NB4 (cell line): Measurements from ENCODE around the gene SEC23B.

ENCODE experiments used
- DNase-seq: peaks from one replicate; pipeline ENCODE4 v3.0.0; 2010; ENCODE audit warnings: low read depth
- H3K4me3 ChIP-seq: one replicate; pipeline ENCODE4 v1.5.1; 2011; ENCODE audit warnings: mild to moderate bottlenecking, low read depth, low read length, moderate library complexity
- MAX ChIP-seq: IDR thresholded peaks from 2 replicates; pipeline ENCODE4 v1.6.1; 2011; ENCODE audit warnings: low read depth, low read length
- MYC ChIP-seq: IDR thresholded peaks from 2 replicates; pipeline ENCODE4 v1.6.1; 2011; ENCODE audit warnings: low read depth, low read length
- POLR2A ChIP-seq: IDR thresholded peaks from 2 replicates; pipeline ENCODE4 v1.6.1; 2011; ENCODE audit warnings: mild to moderate bottlenecking; ENCODE audit not compliant: insufficient read length; ENCODE audit errors: extremely low read depth
- TF ChIP-seq, protein P1 (sequence below): IDR thresholded peaks from one replicate; pipeline ENCODE4 v1.5.1; 2012; ENCODE audit warnings: low read depth, low read length

The SEC23B gene

GRCh38 chr20:18529041-18529440 is 21.3 kb downstream of the SEC23B start:
- no peak overlapping the region for H3K4me3 ChIP-seq
- TF ChIP-seq MYC (no peak), MAX (no peak), POLR2A (no peak)
- TF ChIP-seq, protein P1, sequence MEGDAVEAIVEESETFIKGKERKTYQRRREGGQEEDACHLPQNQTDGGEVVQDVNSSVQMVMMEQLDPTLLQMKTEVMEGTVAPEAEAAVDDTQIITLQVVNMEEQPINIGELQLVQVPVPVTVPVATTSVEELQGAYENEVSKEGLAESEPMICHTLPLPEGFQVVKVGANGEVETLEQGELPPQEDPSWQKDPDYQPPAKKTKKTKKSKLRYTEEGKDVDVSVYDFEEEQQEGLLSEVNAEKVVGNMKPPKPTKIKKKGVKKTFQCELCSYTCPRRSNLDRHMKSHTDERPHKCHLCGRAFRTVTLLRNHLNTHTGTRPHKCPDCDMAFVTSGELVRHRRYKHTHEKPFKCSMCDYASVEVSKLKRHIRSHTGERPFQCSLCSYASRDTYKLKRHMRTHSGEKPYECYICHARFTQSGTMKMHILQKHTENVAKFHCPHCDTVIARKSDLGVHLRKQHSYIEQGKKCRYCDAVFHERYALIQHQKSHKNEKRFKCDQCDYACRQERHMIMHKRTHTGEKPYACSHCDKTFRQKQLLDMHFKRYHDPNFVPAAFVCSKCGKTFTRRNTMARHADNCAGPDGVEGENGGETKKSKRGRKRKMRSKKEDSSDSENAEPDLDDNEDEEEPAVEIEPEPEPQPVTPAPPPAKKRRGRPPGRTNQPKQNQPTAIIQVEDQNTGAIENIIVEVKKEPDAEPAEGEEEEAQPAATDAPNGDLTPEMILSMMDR, result no peak
- DNase-seq, result no peak

DNA sequence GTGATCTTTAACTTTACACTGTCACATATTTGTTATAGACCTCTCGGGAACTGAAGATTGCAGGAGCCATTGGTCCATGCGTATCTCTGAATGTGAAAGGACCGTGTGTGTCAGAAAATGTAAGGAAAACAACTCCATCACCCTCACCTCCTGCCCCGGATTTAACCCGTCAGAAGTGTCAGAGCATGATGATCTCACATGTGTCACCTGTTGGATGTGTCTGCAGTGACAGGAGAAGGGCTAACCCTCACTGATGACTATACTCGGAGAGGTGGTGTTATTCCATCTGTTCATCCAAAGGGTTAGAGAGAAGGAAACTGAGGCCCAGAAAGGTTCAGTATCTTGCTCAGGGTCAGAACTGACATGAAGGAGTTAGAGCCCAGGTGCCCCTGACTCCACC is 24.9 kb downstream of the SEC23B start:
- H3K4me3 ChIP-seq, result no peak overlapping the region
- no peak for TF ChIP-seq POLR2A
- no peak for TF ChIP-seq MYC
- TF ChIP-seq, protein P1, result no peak
- no peak for TF ChIP-seq MAX
- DNase-seq, result no peak

GRCh38 chr20:18533491-18533890 is 25.8 kb downstream of the SEC23B start:
- H3K4me3 ChIP-seq, result no peak overlapping the region
- no peak for DNase-seq
- TF ChIP-seq MAX (no peak), POLR2A (no peak), MYC (no peak)
- TF ChIP-seq, protein P1, result no peak

DNA sequence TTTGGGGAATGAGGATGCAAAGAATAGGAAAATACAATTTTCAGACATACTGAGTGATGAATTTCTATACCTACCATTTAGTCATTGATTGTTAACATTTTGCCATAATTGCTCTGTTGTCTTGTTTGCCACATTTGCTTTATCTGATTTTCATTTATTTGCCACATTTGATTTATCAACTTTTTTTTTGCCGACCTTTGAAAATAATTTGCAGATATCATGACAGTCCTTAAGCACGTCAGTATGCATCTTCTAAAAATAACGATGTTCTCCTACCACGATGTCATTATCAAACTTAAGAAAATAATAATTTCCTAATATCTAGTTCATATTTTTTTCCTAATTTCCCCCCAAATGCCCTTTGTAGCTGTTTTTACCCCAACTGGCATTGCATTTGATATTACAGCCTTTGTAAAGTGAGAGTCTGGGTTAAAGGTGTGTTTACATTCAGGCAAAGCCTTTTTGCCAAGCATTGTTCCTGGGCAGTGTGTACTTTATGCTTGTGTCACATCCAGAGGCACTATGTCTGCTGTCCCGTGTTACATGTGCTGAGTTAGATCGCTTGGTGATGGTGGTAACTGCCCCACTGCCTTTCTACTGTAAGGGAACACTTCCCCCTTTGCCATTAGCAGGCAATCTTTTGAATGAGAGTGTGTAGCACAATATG is 26.4 kb downstream of the SEC23B start:
- TF ChIP-seq POLR2A (no peak), MYC (no peak), MAX (no peak)
- TF ChIP-seq, protein P1, result no peak
- no peak for DNase-seq
- no peak overlapping the region for H3K4me3 ChIP-seq

- H3K4me3 ChIP-seq, result no peak overlapping the region
Measured at GRCh38 chr20:18537651-18538050, 29.9 kb downstream of the SEC23B start.

More at GRCh38 chr20:18537651-18538050, 29.9 kb downstream of the SEC23B start:
- TF ChIP-seq POLR2A (no peak), MAX (no peak), MYC (no peak)
- TF ChIP-seq, protein P1, result no peak
- no peak for DNase-seq
